PC-3 (cell line): Measurements from ENCODE around the gene MEPCE. TPM values are rescaled to one million over a fixed set of nuclear protein-coding genes. Genes with fewer than 3 reads are reported as not detected.

Experiments
- ATAC-seq: fragments of 200-7000 bp; cut with Tn5 transposase; 2 replicates; pipeline ENCODE4 v1.9.1; 2020; ENCODE audit warnings: mild to moderate bottlenecking, moderate library complexity
- BruUV-seq: library from RNA; stranded (reverse); fragments of 400-500 nt; replicated peaks from 2 replicates; lab custom pipeline; 2021; lab: Mats Ljungman, UMichigan
- CTCF ChIA-PET: fragments of 300-600 bp; sonication (Branson Sonifier 250); formaldehyde crosslinking; loops from one replicate; lab custom pipeline; 2022; ENCODE audit warnings: antibody characterized with exemption; lab: Charles Lee
- POLR2A ChIA-PET: fragments of 300-600 bp; sonication (Branson Sonifier 250); formaldehyde crosslinking; loops from one replicate; lab custom pipeline; 2022; ENCODE audit warnings: antibody characterized with exemption; ENCODE audit not compliant: unreplicated experiment; lab: Charles Lee
- DNase-seq: peaks from one replicate; pipeline ENCODE4 v3.0.0-alpha.2; 2015
- H2AFZ ChIP-seq: fragments of 300-600 bp; sonication (generic); 2 replicates; pipeline ENCODE4 v1.6.0; 2016; ENCODE audit warnings: antibody characterized with exemption, low read length
- H3F3A ChIP-seq: fragments of 300-600 bp; sonication (generic); one replicate; pipeline ENCODE4 v1.6.0; 2017; ENCODE audit warnings: antibody characterized with exemption, low read length, control low read depth, mild to moderate bottlenecking; ENCODE audit not compliant: unreplicated experiment
- H3K27ac ChIP-seq: fragments of 300-600 bp; sonication (generic); 2 replicates; pipeline ENCODE4 v1.5.1; 2016; ENCODE audit warnings: mild to moderate bottlenecking, low read length
- H3K27me3 ChIP-seq: fragments of 300-600 bp; sonication (generic); 2 replicates; pipeline ENCODE4 v1.6.1; 2016; ENCODE audit warnings: low read length, mixed read lengths
- H3K36me3 ChIP-seq: fragments of 300-600 bp; sonication (generic); 2 replicates; pipeline ENCODE4 v1.6.1; 2016; ENCODE audit warnings: low read depth, mixed run types, low read length, mixed read lengths
- H3K4me1 ChIP-seq: fragments of 300-600 bp; sonication (generic); 2 replicates; pipeline ENCODE4 v1.5.1; 2016; ENCODE audit warnings: low read length; ENCODE audit not compliant: insufficient read depth
- H3K4me2 ChIP-seq: fragments of 300-600 bp; sonication (generic); 2 replicates; pipeline ENCODE4 v1.6.0; 2016; ENCODE audit warnings: low read length
- H3K4me3 ChIP-seq: fragments of 300-600 bp; sonication (generic); 2 replicates; pipeline ENCODE4 v1.5.1; 2016; ENCODE audit warnings: mild to moderate bottlenecking, low read length, mixed read lengths
- H3K79me2 ChIP-seq: fragments of 300-600 bp; sonication (generic); 2 replicates; pipeline ENCODE4 v1.6.1; 2017; ENCODE audit warnings: low read length, mixed read lengths
- H3K9ac ChIP-seq: fragments of 300-600 bp; sonication (generic); 2 replicates; pipeline ENCODE4 v1.6.0; 2016; ENCODE audit warnings: mild to moderate bottlenecking, low read length
- H3K9me2 ChIP-seq: fragments of 300-600 bp; sonication (generic); replicated peaks from 2 replicates; pipeline ENCODE4 v1.6.1; 2016; ENCODE audit warnings: mixed run types, low read length, mixed read lengths
- H3K9me3 ChIP-seq: fragments of 300-600 bp; sonication (generic); 2 replicates; pipeline ENCODE4 v1.6.1; 2016; ENCODE audit warnings: low read length, mixed read lengths
- H4K20me1 ChIP-seq: fragments of 300-600 bp; sonication (generic); 2 replicates; pipeline ENCODE4 v1.6.1; 2016; ENCODE audit warnings: low read length, mixed read lengths
- CTCF ChIP-seq: fragments of 300-600 bp; sonication (generic); conservative IDR thresholded peaks from 2 replicates; pipeline ENCODE4 v1.5.1; 2017; ENCODE audit warnings: antibody characterized with exemption, low read depth, mild to moderate bottlenecking, low read length
- EZH2 ChIP-seq: fragments of 300-600 bp; sonication (generic); IDR thresholded peaks from one replicate; pipeline ENCODE4 v1.6.1; 2017; ENCODE audit warnings: antibody characterized with exemption, mild to moderate bottlenecking, low read length; ENCODE audit not compliant: unreplicated experiment
- EZH2phosphoT487 ChIP-seq: fragments of 300-600 bp; sonication (generic); IDR thresholded peaks from 2 replicates; pipeline ENCODE4 v1.6.1; 2018; ENCODE audit warnings: mild to moderate bottlenecking, antibody characterized with exemption, low read length, borderline replicate concordance
- intact Hi-C: fragments of 100-400 bp; cut with micrococcal nuclease; formaldehyde crosslinking; loops from 2 replicates; pipeline ENCODE4 v1.9.0; 2023
- total RNA-seq: library from RNA; depleted of rRNA; stranded (reverse); fragments of >200 nt; gene quantifications from 2 replicates; pipeline ENCODE4 v1.2.3, GENCODE V29; 2014

MEPCE gene
- total RNA-seq, 1 experiment from 2014 or later, result 36.0 TPM

GRCh38 chr7:100390286-100391009 is 39.2 kb upstream of the MEPCE start:
- Histone ChIP-seq H3F3A (no peaks in the 10 kb centered on the region), H3K9ac (no peak overlapping the region), H3K36me3 (no peaks in the 10 kb centered on the region), H4K20me1 (no peaks in the 10 kb centered on the region), H3K9me3 (no peaks in the 10 kb centered on the region), H3K27me3 (no peaks in the 10 kb centered on the region; the same call in 1 of the 2 replicates), H3K4me3 (no peak overlapping the region), H3K4me1 (no peaks in the 10 kb centered on the region), H3K4me2 (no peak overlapping the region), H3K79me2 (no peaks in the 10 kb centered on the region), H3K9me2 (no peaks in the 10 kb centered on the region), H2AFZ (no peak overlapping the region), H3K27ac (no peak overlapping the region)
- ATAC-seq (no peak), DNase-seq (no peak)
- intact Hi-C loops, result no loop called here
- CTCF ChIA-PET, result interaction anchor here (0.5 kb wide), 1 partner anchor 222 kb away, joined by 3 read pairs; the partner anchor contains the start of gene MOSPD3
- no TSS peak for BruUV-seq
- TF ChIP-seq EZH2 (no peak), EZH2phosphoT487 (no peak), CTCF (no peak)
- POLR2A ChIA-PET, result no interaction called here

GRCh38 chr7:100393233-100393905 is 36.3 kb upstream of the MEPCE start:
- H3K9me2 ChIP-seq, result no peaks in the 10 kb centered on the region
- no peaks in the 10 kb centered on the region for H3F3A ChIP-seq
- H4K20me1 ChIP-seq, result no peaks in the 10 kb centered on the region
- no peak overlapping the region for H3K4me3 ChIP-seq
- no peaks in the 10 kb centered on the region for H3K4me1 ChIP-seq
- ChIA-PET POLR2A (no interaction called here), CTCF (no interaction called here)
- H3K27ac ChIP-seq, result no peak overlapping the region
- no peak overlapping the region for H2AFZ ChIP-seq
- intact Hi-C loops, result no loop called here
- H3K9me3 ChIP-seq, result no peaks in the 10 kb centered on the region
- no peak for DNase-seq
- H3K36me3 ChIP-seq, result no peaks in the 10 kb centered on the region
- H3K4me2 ChIP-seq, result no peak overlapping the region
- no peaks in the 10 kb centered on the region for H3K79me2 ChIP-seq
- BruUV-seq, result no TSS peak
- no peak for ATAC-seq
- no peak overlapping the region for H3K9ac ChIP-seq
- TF ChIP-seq CTCF (no peak), EZH2 (no peak), EZH2phosphoT487 (no peak)
- H3K27me3 ChIP-seq, result no peaks in the 10 kb centered on the region; the same call in 1 of the 2 replicates

GRCh38 chr7:100394077-100394476 is 35.6 kb upstream of the MEPCE start:
- H2AFZ ChIP-seq, result no peak overlapping the region
- H3F3A ChIP-seq, result no peaks in the 10 kb centered on the region
- no peak overlapping the region for H3K9ac ChIP-seq
- H3K4me3 ChIP-seq, result no peak overlapping the region
- TF ChIP-seq EZH2phosphoT487, result no peak
- TF ChIP-seq CTCF, result no peak
- TF ChIP-seq EZH2, result no peak
- DNase-seq, result no peak
- no peaks in the 10 kb centered on the region for H3K36me3 ChIP-seq
- no peak overlapping the region for H3K27ac ChIP-seq
- no peak for ATAC-seq
- intact Hi-C loops, result no loop called here
- H3K27me3 ChIP-seq, result no peaks in the 10 kb centered on the region; the same call in 1 of the 2 replicates
- H4K20me1 ChIP-seq, result no peaks in the 10 kb centered on the region
- CTCF ChIA-PET, result no interaction called here
- no peaks in the 10 kb centered on the region for H3K9me3 ChIP-seq
- POLR2A ChIA-PET, result no interaction called here
- no peak overlapping the region for H3K4me2 ChIP-seq
- H3K4me1 ChIP-seq, result no peaks in the 10 kb centered on the region
- H3K9me2 ChIP-seq, result no peaks in the 10 kb centered on the region
- H3K79me2 ChIP-seq, result no peaks in the 10 kb centered on the region
- no TSS peak for BruUV-seq
